ENCODE results near the gene PSMG4.

Gene PSMG4

DNA sequence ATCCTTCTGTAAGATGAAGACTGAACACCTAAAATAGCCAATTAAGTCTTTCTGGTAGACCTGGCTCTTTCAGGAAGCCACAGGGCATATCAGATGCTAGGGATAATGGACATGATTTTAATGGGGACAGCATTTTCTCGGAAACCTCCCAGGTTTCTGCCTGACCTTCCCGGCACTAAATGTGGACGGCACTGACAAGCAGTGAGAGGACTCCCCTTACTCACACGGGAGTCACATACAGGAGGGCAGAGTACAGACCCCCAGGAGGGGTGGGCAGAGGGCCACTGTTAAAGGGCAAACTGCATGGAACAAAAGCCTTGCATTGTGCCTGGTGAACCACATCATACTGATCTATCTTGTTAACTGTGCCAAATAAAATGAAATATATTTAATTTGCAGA is 19.9 kb downstream of the PSMG4 start:
- Mint-ChIP-seq H3K9me3 (no peaks in the 10 kb centered on the region), H3K27ac (no peak overlapping the region), H3K36me3 (ENCODE audit: insufficient read depth) (peaks cover 8% of the 10 kb centered on the region), H3K27me3 (no peaks in the 10 kb centered on the region), H3K4me3 (no peak overlapping the region), H3K4me1 (ENCODE audit: low read depth in 2 of 2) (peaks cover 7 to 15% of the 10 kb centered on the region in 2 donors)
- no peak for DNase-seq
- no peak for ATAC-seq (replicated peaks)

DNA sequence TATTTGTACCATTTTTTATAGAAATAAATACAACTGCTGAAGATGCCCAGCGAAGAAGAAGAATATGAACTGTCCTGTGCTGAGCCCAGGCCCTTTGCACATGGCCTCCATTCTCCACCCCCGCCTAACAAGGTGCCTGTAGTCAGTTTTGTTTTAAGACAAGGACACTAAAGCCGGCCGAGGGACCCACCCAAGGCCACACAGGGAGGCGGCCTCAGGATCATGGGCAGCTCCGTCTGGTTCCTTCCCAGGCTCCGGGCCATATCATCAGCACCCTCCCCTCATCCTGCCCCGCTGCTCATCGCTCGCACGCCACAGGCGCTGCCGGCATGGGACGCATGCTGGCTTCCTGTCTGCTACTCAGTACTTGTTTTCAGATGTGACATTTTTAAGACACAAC is 21.3 kb downstream of the PSMG4 start:
- Mint-ChIP-seq H3K27ac (no peak overlapping the region), H3K4me3 (no peak overlapping the region), H3K4me1 (ENCODE audit: low read depth in 2 of 2) (peaks cover 2 to 8% of the 10 kb centered on the region in 2 donors), H3K36me3 (ENCODE audit: insufficient read depth) (peaks cover 4% of the 10 kb centered on the region), H3K27me3 (no peaks in the 10 kb centered on the region), H3K9me3 (no peaks in the 10 kb centered on the region)
- DNase-seq (no peak), ATAC-seq (replicated peaks) (no peak)

DNA sequence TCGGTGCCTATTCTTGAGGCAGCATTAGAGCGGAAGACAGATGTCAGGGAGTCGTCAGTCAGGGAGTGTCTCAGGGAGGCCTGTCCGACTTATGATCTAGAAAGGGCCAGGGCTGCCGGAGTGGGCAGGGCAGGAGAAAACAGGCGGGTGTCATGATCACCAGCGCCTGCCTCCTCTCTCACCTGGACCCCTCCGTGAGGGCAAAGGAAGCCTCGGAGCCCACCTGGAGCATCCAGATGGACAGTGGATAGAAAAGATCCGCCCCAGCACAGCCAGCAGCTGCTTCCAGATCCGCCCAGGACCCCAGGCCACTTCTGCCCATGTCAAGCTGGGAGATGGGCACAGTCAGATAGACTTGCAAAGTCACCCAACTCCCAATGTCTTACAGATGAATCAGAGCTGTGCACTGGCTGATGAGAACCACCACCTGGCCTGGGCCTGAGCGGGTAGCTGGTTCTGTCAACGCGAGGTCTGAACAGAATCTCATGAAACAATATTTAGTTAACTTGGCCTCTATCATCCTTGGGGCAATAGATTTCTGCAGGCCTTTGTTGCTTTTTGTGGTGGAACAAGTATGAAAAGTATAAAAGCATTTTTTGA is 22.2 kb downstream of the PSMG4 start:
- Mint-ChIP-seq H3K36me3 (ENCODE audit: insufficient read depth) (peaks cover 4% of the 10 kb centered on the region), H3K4me1 (ENCODE audit: low read depth in 2 of 2) (peaks cover 2 to 8% of the 10 kb centered on the region in 2 donors), H3K4me3 (no peak overlapping the region), H3K9me3 (no peaks in the 10 kb centered on the region), H3K27me3 (no peaks in the 10 kb centered on the region), H3K27ac (no peak overlapping the region)
- ATAC-seq (replicated peaks) (no peak), DNase-seq (no peak)

DNA sequence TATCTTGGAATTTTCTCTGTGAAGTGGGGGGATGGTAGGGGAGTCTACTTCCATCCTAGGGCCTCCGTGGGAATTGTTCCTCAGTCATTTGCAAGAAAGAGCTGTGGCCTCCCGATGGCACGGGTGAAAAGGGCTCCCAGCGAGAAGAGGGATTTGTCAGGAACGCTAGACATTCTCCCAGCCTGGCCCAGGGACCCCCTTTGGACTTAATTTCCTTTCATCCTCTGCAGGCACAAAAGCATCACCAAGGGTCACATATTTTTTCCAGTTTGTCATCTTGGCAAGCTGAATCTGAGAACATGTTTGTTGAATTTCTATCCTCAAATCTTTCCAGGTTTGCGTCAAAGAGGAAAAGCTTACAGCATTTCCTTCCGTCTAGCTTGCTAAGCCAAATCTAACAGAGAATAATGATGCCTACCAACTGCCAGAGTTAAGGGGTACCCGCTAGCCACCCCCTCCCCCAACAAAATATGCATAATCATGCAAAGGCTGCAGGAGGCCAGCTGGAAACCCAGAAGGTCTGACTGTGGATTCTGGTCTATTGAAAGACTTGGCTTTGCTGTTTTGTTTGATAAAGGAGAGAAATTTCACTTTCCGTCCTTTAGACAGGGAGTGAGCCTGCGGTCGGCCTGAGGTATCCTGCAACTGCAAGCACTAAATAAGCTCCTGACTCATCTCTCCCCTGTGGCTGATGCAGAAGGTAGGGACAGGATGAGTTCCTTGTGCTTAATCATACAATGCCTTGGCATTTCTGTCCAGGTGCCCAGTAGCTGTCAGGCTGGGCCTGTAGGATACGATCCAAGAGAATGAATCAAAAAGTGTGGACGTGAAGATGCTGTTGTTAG is 23.1 kb downstream of the PSMG4 start:
- ATAC-seq (replicated peaks), result no peak
- Mint-ChIP-seq H3K27me3 (no peaks in the 10 kb centered on the region), H3K36me3 (ENCODE audit: insufficient read depth) (peaks cover 4% of the 10 kb centered on the region), H3K4me3 (no peak overlapping the region), H3K9me3 (no peaks in the 10 kb centered on the region), H3K27ac (no peak overlapping the region), H3K4me1 (ENCODE audit: low read depth in 2 of 2) (peaks cover 2 to 8% of the 10 kb centered on the region in 2 donors)
- no peak for DNase-seq

DNA sequence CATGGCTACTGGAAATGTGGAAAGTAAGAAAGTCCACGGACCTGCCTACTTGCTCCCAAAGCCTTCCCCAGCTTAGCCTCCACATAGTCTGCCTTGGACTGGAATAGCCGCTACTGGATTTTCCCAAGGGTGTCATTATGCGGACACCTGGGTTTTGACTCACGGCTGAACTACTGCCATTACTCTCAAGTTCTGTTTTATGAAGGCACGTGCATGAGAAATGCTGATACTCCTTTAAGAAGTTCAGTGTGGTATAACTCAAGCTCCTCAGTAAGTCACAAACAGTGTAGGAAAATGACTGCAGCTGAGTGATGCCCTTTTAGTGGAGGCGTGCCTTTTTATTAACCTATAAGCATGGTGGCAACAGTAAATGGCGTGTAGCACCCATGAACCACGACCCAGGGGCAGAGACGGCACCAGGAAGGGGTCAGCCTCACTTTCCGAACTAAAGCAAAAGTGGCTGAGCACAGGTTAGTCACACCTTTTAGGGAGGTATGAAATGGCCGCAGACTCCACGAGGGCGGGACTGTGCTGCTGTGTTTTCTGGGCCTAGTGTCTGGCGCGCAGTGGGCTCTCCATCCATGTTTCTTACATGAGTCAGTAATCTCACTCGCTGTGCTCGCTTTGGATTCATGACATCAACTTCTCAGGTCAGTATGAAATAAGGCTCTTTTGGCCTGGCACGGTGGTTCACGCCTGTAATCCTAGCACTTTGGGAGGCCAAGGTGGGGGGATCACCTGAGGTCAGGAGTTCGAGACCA is 23.9 kb downstream of the PSMG4 start:
- no peak for DNase-seq
- peaks cover 0 to 7% of the 10 kb centered on the region in 2 donors for H3K4me1 Mint-ChIP-seq (ENCODE audit: low read depth in 2 of 2)
- ATAC-seq (replicated peaks), result no peak
- peaks cover 4% of the 10 kb centered on the region for H3K36me3 Mint-ChIP-seq (ENCODE audit: insufficient read depth)
- no peak overlapping the region for H3K4me3 Mint-ChIP-seq
- no peaks in the 10 kb centered on the region for H3K9me3 Mint-ChIP-seq
- no peaks in the 10 kb centered on the region for H3K27me3 Mint-ChIP-seq
- no peak overlapping the region for H3K27ac Mint-ChIP-seq

DNA sequence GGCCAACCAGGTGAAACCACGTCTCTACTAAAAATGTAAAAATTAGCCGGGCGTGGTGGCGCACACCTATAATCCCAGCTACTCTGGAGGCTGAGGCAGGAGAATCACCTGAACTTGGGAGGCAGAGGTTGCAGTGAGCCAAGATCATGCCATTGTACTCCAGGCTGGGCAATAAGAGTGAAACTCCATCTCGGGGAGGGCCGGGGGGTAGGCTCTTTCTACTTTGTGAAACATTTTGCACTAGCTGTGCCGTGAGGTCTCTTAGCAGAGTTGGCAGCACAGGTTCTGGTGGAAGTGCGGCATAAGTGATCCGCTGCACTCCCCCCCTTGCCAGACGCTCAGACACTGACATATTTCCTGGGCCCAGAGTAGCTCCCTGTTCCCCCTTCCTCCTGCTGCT is 24.5 kb downstream of the PSMG4 start:
- H3K36me3 Mint-ChIP-seq (ENCODE audit: insufficient read depth), result peaks cover 4% of the 10 kb centered on the region
- DNase-seq (no peak), ATAC-seq (replicated peaks) (no peak)
- no peaks in the 10 kb centered on the region for H3K27me3 Mint-ChIP-seq
- H3K4me3 Mint-ChIP-seq, result no peak overlapping the region
- H3K4me1 Mint-ChIP-seq (ENCODE audit: low read depth in 2 of 2), result peaks cover 0 to 7% of the 10 kb centered on the region in 2 donors
- peak overlapping the region in 1 of 2 donors; percentile 19 for H3K27ac Mint-ChIP-seq
- H3K9me3 Mint-ChIP-seq, result no peaks in the 10 kb centered on the region

DNA sequence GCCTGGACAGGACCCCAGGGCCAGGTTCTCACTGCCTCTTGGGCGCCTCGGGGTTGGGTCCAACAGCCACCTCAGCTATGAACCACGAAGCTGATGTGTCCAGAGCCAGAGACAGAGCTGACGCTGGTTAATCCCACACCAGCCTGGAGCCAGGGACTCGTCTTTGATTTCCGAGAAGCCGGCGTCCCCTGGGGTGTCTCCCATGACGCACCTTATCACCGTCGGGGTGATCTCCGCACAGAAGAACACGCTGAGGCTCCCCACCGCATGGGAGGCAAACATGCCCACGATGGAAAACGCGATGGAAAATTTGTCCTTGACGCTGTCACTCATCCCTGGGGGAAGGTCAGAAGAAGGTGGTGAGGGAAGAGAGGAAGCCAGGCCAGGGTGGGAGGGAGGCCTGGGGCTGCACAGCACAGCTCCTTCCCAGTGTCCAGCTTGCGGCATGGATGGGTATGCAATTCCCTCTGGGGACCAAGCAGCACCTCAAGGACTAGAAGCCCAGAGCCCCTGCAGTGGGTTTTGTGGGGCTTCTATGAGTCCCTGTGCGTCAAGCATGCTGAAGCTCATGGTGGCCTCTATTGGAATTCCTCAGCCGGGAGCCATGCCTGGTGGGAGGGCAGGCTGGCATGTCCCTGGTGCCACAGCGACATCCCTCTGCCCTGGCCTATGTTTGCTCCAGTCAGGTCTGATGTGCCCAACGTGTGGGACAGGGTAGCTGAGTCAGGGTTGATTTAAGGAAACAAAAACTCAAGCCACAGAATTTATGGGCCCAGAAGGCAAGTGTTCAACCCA is 25.1 kb downstream of the PSMG4 start:
- H3K4me1 Mint-ChIP-seq (ENCODE audit: low read depth in 2 of 2), result peaks cover 0 to 7% of the 10 kb centered on the region in 2 donors
- peak overlapping the region in 1 of 2 donors; percentile 19 for H3K27ac Mint-ChIP-seq
- H3K4me3 Mint-ChIP-seq, result no peak overlapping the region
- no peak for ATAC-seq (replicated peaks)
- peaks cover 4% of the 10 kb centered on the region for H3K36me3 Mint-ChIP-seq (ENCODE audit: insufficient read depth)
- no peak for DNase-seq
- H3K27me3 Mint-ChIP-seq, result no peaks in the 10 kb centered on the region
- no peaks in the 10 kb centered on the region for H3K9me3 Mint-ChIP-seq

DNA sequence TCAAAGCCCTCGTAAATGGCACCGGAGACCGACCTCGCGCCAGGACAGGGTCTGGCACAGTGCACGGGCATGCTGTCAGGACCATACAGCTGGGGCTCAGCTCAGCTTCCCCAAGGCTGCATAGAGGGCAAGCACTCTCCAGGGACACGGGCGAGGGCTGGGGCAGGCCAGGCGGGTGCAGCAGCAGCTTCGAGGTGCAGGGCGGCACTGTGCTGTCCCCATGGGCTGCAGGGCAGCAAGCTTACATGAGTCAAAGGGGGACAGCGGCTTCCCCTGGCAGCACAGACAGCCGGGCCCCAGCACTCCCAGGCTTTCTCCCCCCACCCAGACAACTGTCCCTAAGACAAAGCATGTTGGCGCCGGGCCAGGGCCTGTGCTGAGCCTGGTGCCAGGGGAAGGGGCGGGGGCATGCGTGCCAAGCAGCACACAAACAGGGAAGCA is 25.7 kb downstream of the PSMG4 start:
- H3K27me3 Mint-ChIP-seq, result no peaks in the 10 kb centered on the region
- H3K9me3 Mint-ChIP-seq, result no peaks in the 10 kb centered on the region
- peaks cover 0 to 6% of the 10 kb centered on the region in 2 donors for H3K4me1 Mint-ChIP-seq (ENCODE audit: low read depth in 2 of 2)
- H3K36me3 Mint-ChIP-seq (ENCODE audit: insufficient read depth), result peaks cover 4% of the 10 kb centered on the region
- peak overlapping the region in 1 of 2 donors; percentile 64 for H3K27ac Mint-ChIP-seq
- no peak overlapping the region for H3K4me3 Mint-ChIP-seq
- DNase-seq, result no peak
- ATAC-seq (replicated peaks), result no peak

DNA sequence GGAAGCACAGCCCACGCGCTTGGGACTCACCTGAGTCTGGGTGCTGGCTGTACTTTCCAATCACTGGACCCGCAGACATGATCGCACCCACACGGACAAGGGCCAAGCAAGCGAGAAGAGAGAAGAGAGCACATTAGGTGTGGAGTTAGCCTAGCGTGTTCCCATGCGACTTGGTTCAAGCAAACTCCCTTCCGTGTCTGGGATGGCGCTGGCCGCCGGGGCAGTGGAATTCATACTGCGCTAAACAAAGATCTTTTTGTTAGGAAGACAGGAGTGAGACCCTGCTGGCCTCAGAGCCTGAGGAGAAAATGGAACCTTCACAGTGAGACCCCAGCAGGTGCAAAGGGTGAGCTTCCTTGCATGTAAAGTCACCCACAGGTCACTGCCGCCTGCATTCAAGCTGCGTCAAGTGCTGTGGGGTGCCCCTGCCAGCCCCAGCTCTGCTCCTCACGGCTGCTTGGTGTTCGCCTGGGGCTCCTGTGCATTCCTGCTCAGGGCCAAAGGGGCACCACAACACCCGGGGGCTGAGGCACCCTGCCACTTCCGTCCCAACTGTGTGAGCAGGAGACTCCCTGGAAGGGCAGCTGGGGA is 26.4 kb downstream of the PSMG4 start:
- no peaks in the 10 kb centered on the region for H3K9me3 Mint-ChIP-seq
- no peak overlapping the region for H3K27ac Mint-ChIP-seq
- peaks cover 4% of the 10 kb centered on the region for H3K36me3 Mint-ChIP-seq (ENCODE audit: insufficient read depth)
- no peaks in the 10 kb centered on the region for H3K27me3 Mint-ChIP-seq
- DNase-seq (no peak), ATAC-seq (replicated peaks) (no peak)
- no peak overlapping the region for H3K4me3 Mint-ChIP-seq
- peaks cover 0 to 3% of the 10 kb centered on the region in 2 donors for H3K4me1 Mint-ChIP-seq (ENCODE audit: low read depth in 2 of 2)

DNA sequence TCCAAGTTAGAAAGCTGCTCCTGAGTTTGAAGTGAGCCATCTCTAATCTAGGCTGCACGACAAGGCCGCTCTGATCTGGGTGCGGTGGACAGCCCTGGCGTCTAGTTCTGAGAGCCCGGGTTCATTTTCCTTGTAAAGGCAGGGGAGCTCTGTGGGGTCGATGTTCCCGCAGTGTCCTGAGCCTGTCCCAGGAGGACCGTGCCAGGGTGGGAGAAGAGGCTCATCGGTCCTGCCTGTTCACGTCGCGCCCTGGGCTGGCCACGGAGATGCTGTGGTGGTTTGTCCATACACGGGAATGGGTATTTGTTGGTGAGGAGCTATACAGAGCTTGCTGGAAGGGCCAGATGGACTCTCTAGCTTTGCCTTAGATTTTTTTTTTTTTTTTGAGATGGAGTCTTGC is 27.0 kb downstream of the PSMG4 start:
- Mint-ChIP-seq H3K4me1 (ENCODE audit: low read depth in 2 of 2) (peaks cover 0 to 3% of the 10 kb centered on the region in 2 donors), H3K27ac (no peak overlapping the region), H3K27me3 (no peaks in the 10 kb centered on the region), H3K36me3 (ENCODE audit: insufficient read depth) (peaks cover 4% of the 10 kb centered on the region), H3K4me3 (no peak overlapping the region), H3K9me3 (no peaks in the 10 kb centered on the region)
- no peak for ATAC-seq (replicated peaks)
- DNase-seq, result no peak

DNA sequence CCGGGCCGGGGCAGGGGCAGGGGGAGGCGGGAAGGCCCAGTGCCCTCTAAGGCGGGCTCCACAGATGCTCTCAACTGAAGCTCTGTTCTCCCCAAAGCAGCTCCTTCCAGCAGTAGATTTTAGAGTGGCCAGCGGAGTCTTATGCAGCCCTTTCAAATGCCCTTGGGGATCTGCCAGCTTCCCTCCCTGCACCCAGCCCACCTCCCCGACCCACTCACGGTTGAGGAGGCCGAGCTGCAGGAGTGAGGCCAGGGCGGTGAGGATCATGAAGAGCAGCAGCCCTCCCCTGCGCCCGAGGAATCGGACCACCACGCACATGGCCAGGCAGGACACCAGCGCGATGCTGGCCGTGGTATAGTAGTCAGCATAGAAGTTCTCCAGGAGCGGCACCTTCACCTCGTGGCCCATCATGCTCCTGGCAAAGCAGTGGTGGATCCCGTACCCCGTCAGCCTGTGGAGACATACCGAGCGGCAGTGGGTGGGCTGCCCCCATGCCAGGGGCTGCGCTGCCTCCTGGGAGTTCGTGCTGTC is 28.0 kb downstream of the PSMG4 start:
- Mint-ChIP-seq H3K4me3 (no peak overlapping the region), H3K27ac (no peak overlapping the region), H3K36me3 (ENCODE audit: insufficient read depth) (peaks cover 4% of the 10 kb centered on the region), H3K9me3 (no peaks in the 10 kb centered on the region), H3K4me1 (ENCODE audit: low read depth in 2 of 2) (peaks cover 0 to 3% of the 10 kb centered on the region in 2 donors), H3K27me3 (no peaks in the 10 kb centered on the region)
- ATAC-seq (replicated peaks), result no peak
- DNase-seq, result no peak

DNA sequence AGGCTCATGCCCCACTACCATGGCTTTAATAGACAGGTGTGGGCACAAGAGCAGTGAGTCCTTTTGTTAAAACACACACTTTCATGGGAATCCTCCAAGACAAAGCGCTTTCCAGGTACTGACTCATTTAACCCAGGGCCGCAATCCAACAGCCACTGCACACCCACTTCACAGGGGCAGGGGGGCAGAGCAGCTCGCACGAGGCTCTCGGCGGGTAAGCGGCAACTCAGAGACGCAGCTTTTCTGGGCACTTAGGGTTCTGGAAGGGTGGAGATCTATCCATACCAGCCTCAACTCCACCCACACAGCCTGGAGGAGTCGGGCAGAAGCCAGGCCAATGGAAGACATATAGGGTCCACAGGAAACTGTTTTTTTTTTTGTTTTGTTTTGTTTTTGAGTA is 28.6 kb downstream of the PSMG4 start:
- no peak for DNase-seq
- peaks cover 4% of the 10 kb centered on the region for H3K36me3 Mint-ChIP-seq (ENCODE audit: insufficient read depth)
- no peak for ATAC-seq (replicated peaks)
- no peak overlapping the region for H3K4me3 Mint-ChIP-seq
- H3K27me3 Mint-ChIP-seq, result no peaks in the 10 kb centered on the region
- no peak overlapping the region for H3K27ac Mint-ChIP-seq
- peaks cover 0 to 3% of the 10 kb centered on the region in 2 donors for H3K4me1 Mint-ChIP-seq (ENCODE audit: low read depth in 2 of 2)
- H3K9me3 Mint-ChIP-seq, result no peaks in the 10 kb centered on the region

Data from effector memory CD8-positive, alpha-beta T cell (primary cell).